SW480 (cell line): ENCODE data around the gene CD300C.
"Not testable (repeated sequence)": the region's sequence is repeated elsewhere in the genome, so short reads cannot be mapped to it uniquely, and the experiment has no call there.

Source experiments
- DNase-seq: peaks from one replicate; pipeline ENCODE4 v3.0.0-alpha.2; 2016; ENCODE audit warnings: low spot score

Gene CD300C

GRCh38 chr17:74531231-74531761, 14.6 kb downstream of the CD300C start, which contains the start of gene CD300LB:
CD300LB (minus strand) TSS chr17:74531475; CDS start chr17:74531350, 125 bp downstream.
- no peak for DNase-seq

GRCh38 chr17:74530831-74531150, 15.1 kb downstream of the CD300C start:
- DNase-seq: no peak

- no peak for DNase-seq
Observed at GRCh38 chr17:74529243-74529642, 16.7 kb downstream of the CD300C start.

GRCh38 chr17:74528491-74529199, 17.3 kb downstream of the CD300C start:
- no peak for DNase-seq

GRCh38 chr17:74527756-74528155, 18.2 kb downstream of the CD300C start:
- DNase-seq: no peak

GRCh38 chr17:74527081-74527480, 18.8 kb downstream of the CD300C start:
- no peak for DNase-seq

- DNase-seq: no peak
Observed at GRCh38 chr17:74526681-74527080, 19.2 kb downstream of the CD300C start.

GRCh38 chr17:74525781-74526288, 20.1 kb downstream of the CD300C start:
- DNase-seq: no peak

GRCh38 chr17:74525465-74525725, 20.5 kb downstream of the CD300C start:
- no peak for DNase-seq

GRCh38 chr17:74524653-74525464, 21.1 kb downstream of the CD300C start:
- DNase-seq: no peak

- no peak for DNase-seq
Observed at GRCh38 chr17:74523308-74523707, 22.6 kb downstream of the CD300C start.

GRCh38 chr17:74522381-74523105, 23.4 kb downstream of the CD300C start:
- no peak for DNase-seq

GRCh38 chr17:74521701-74522201, 24.2 kb downstream of the CD300C start:
- no peak for DNase-seq

GRCh38 chr17:74520790-74521480, 25.0 kb downstream of the CD300C start:
- no peak for DNase-seq

- no peak for DNase-seq
Observed at GRCh38 chr17:74520016-74520434, 25.9 kb downstream of the CD300C start.

- DNase-seq: not testable (repeated sequence)
Observed at GRCh38 chr17:74518413-74518981, 27.4 kb downstream of the CD300C start.

- DNase-seq: no peak
Observed at GRCh38 chr17:74516561-74517328, 29.2 kb downstream of the CD300C start.

GRCh38 chr17:74515941-74516340, 30.0 kb downstream of the CD300C start:
- no peak for DNase-seq

- DNase-seq: no peak
Observed at GRCh38 chr17:74514632-74515334, 31.1 kb downstream of the CD300C start.
